Activated T-cell treated with anti-CD3 and anti-CD28 coated beads, Interleukin-2, amount 50 U/mL, for 4 hours (primary cell): ENCODE measurements around the gene SPATA19. TPM values are rescaled to one million over a fixed set of nuclear protein-coding genes. Genes with fewer than 3 reads are reported as not detected.

Experiments
- ATAC-seq, 2 donors: fragments of 200-7000 bp; cut with Tn5 transposase; one replicate each; pipeline ENCODE4 v1.10.0; 2021
- DNase-seq: peaks from one replicate; pipeline ENCODE4 v3.0.0-alpha.2; 2020
- H3K27me3 Mint-ChIP-seq: one replicate; pipeline ENCODE4 v1.8.0; 2021; ENCODE audit warnings: low read depth, mixed read lengths
- H3K36me3 Mint-ChIP-seq: one replicate; pipeline ENCODE4 v1.8.0; 2022; ENCODE audit warnings: mixed read lengths; ENCODE audit not compliant: insufficient read depth
- H3K4me1 Mint-ChIP-seq: one replicate; pipeline ENCODE4 v1.8.0; 2021; ENCODE audit warnings: low read depth, mixed read lengths
- H3K4me3 Mint-ChIP-seq: one replicate; pipeline ENCODE4 v1.8.0; 2021; ENCODE audit warnings: mild to moderate bottlenecking, moderate library complexity, mixed read lengths
- H3K9me3 Mint-ChIP-seq: one replicate; pipeline ENCODE4 v1.8.0; 2021; ENCODE audit warnings: mixed read lengths
- total RNA-seq, 3 donors: library from RNA; stranded (reverse); gene quantifications; one replicate each; pipeline ENCODE4 v1.2.1, GENCODE V29; 2021

The SPATA19 gene
- total RNA-seq, result not detected

- Mint-ChIP-seq H3K36me3 (no peaks in the 10 kb centered on the region), H3K4me3 (no peak within 1 kb of the TSS), H3K9me3 (peaks cover 3% of the 10 kb centered on the region), H3K27me3 (peaks cover 6% of the 10 kb centered on the region), H3K4me1 (no peaks in the 10 kb centered on the region)
- ATAC-seq (no peak), DNase-seq (no peak)
Observed at GRCh38 chr11:133845413-133845812, at the start of gene SPATA19. Gene SPATA19 (minus strand): TSS chr11:133845513. CDS start chr11:133845446, 67 bp downstream.

GRCh38 chr11:133895061-133895479 lies 49.8 kb upstream of the SPATA19 start:
- Mint-ChIP-seq H3K4me1 (no peaks in the 10 kb centered on the region), H3K36me3 (peaks cover 8% of the 10 kb centered on the region), H3K9me3 (no peaks in the 10 kb centered on the region), H3K4me3 (no peak overlapping the region), H3K27me3 (peaks cover 6% of the 10 kb centered on the region)
- ATAC-seq, result no peak
- DNase-seq, result no peak

- Mint-ChIP-seq H3K4me1 (no peaks in the 10 kb centered on the region), H3K4me3 (no peak overlapping the region), H3K9me3 (no peaks in the 10 kb centered on the region), H3K27me3 (peaks cover 6% of the 10 kb centered on the region), H3K36me3 (peaks cover 6% of the 10 kb centered on the region)
- no peak for DNase-seq
- ATAC-seq, result no peak
Observed at GRCh38 chr11:133893381-133893780, 48.1 kb upstream of the SPATA19 start.

GRCh38 chr11:133892584-133893380 lies 47.5 kb upstream of the SPATA19 start:
- H3K36me3 Mint-ChIP-seq, result peaks cover 3% of the 10 kb centered on the region
- ATAC-seq, result no peak
- no peak for DNase-seq

GRCh38 chr11:133892126-133892525 lies 46.8 kb upstream of the SPATA19 start:
- DNase-seq (no peak), ATAC-seq (no peak)
- H3K4me1 Mint-ChIP-seq, result no peaks in the 10 kb centered on the region
- peaks cover 11% of the 10 kb centered on the region for H3K27me3 Mint-ChIP-seq
- no peaks in the 10 kb centered on the region for H3K36me3 Mint-ChIP-seq
- H3K4me3 Mint-ChIP-seq, result no peak overlapping the region
- no peaks in the 10 kb centered on the region for H3K9me3 Mint-ChIP-seq

More at GRCh38 chr11:133892584-133893380, 47.5 kb upstream of the SPATA19 start:
- Mint-ChIP-seq H3K27me3 (peaks cover 7% of the 10 kb centered on the region), H3K9me3 (no peaks in the 10 kb centered on the region), H3K4me1 (no peaks in the 10 kb centered on the region), H3K4me3 (no peak overlapping the region)

- H3K36me3 Mint-ChIP-seq, result no peaks in the 10 kb centered on the region
- no peaks in the 10 kb centered on the region for H3K9me3 Mint-ChIP-seq
- no peaks in the 10 kb centered on the region for H3K4me1 Mint-ChIP-seq
- DNase-seq (no peak), ATAC-seq (no peak)
- H3K27me3 Mint-ChIP-seq, result peaks cover 16% of the 10 kb centered on the region
- no peak overlapping the region for H3K4me3 Mint-ChIP-seq
Observed at GRCh38 chr11:133889893-133890292, 44.6 kb upstream of the SPATA19 start.

- H3K9me3 Mint-ChIP-seq, result no peaks in the 10 kb centered on the region
- peaks cover 21% of the 10 kb centered on the region for H3K27me3 Mint-ChIP-seq
- H3K4me3 Mint-ChIP-seq, result no peak overlapping the region
- no peak for DNase-seq
- no peaks in the 10 kb centered on the region for H3K36me3 Mint-ChIP-seq
- no peak for ATAC-seq
- no peaks in the 10 kb centered on the region for H3K4me1 Mint-ChIP-seq
Observed at GRCh38 chr11:133889188-133889587, 43.9 kb upstream of the SPATA19 start.

- Mint-ChIP-seq H3K36me3 (no peaks in the 10 kb centered on the region), H3K9me3 (no peaks in the 10 kb centered on the region), H3K27me3 (peaks cover 20% of the 10 kb centered on the region), H3K4me1 (no peaks in the 10 kb centered on the region), H3K4me3 (no peak overlapping the region)
- no peak for DNase-seq
- ATAC-seq, result no peak
Observed at GRCh38 chr11:133887692-133888332, 42.5 kb upstream of the SPATA19 start.

- no peak for ATAC-seq
- Mint-ChIP-seq H3K9me3 (no peaks in the 10 kb centered on the region), H3K36me3 (no peaks in the 10 kb centered on the region), H3K27me3 (peaks cover 22% of the 10 kb centered on the region), H3K4me1 (no peaks in the 10 kb centered on the region), H3K4me3 (no peak overlapping the region)
- DNase-seq, result no peak
Observed at GRCh38 chr11:133886029-133886428, 40.7 kb upstream of the SPATA19 start.

GRCh38 chr11:133872160-133872559 lies 26.8 kb upstream of the SPATA19 start:
- no peak for DNase-seq
- Mint-ChIP-seq H3K27me3 (peaks cover 3% of the 10 kb centered on the region), H3K9me3 (peaks cover 2% of the 10 kb centered on the region), H3K4me1 (no peaks in the 10 kb centered on the region), H3K4me3 (no peak overlapping the region), H3K36me3 (no peaks in the 10 kb centered on the region)
- ATAC-seq, result no peak

- H3K4me3 Mint-ChIP-seq, result no peak overlapping the region
- ATAC-seq (no peak), DNase-seq (no peak)
- peaks cover 16% of the 10 kb centered on the region for H3K27me3 Mint-ChIP-seq
- no peaks in the 10 kb centered on the region for H3K4me1 Mint-ChIP-seq
- no peaks in the 10 kb centered on the region for H3K9me3 Mint-ChIP-seq
- H3K36me3 Mint-ChIP-seq, result no peaks in the 10 kb centered on the region
Observed at GRCh38 chr11:133867456-133867855, 22.1 kb upstream of the SPATA19 start.

- Mint-ChIP-seq H3K4me3 (no peak overlapping the region), H3K36me3 (no peaks in the 10 kb centered on the region), H3K27me3 (peaks cover 22% of the 10 kb centered on the region), H3K4me1 (no peaks in the 10 kb centered on the region), H3K9me3 (no peaks in the 10 kb centered on the region)
- DNase-seq, result no peak
- no peak for ATAC-seq
Observed at GRCh38 chr11:133865466-133865865, 20.2 kb upstream of the SPATA19 start.

- Mint-ChIP-seq H3K4me1 (no peaks in the 10 kb centered on the region), H3K27me3 (peaks cover 22% of the 10 kb centered on the region), H3K9me3 (no peaks in the 10 kb centered on the region)
Observed at GRCh38 chr11:133864756-133865155, 19.4 kb upstream of the SPATA19 start.

GRCh38 chr11:133860151-133860550 lies 14.8 kb upstream of the SPATA19 start:
- ATAC-seq (no peak), DNase-seq (no peak)
- no peak overlapping the region for H3K4me3 Mint-ChIP-seq
- H3K4me1 Mint-ChIP-seq, result no peaks in the 10 kb centered on the region
- H3K9me3 Mint-ChIP-seq, result no peaks in the 10 kb centered on the region
- H3K36me3 Mint-ChIP-seq, result no peaks in the 10 kb centered on the region
- H3K27me3 Mint-ChIP-seq, result peaks cover 32% of the 10 kb centered on the region

More at GRCh38 chr11:133864756-133865155, 19.4 kb upstream of the SPATA19 start:
- H3K4me3 Mint-ChIP-seq, result no peak overlapping the region
- ATAC-seq (no peak), DNase-seq (no peak)
- H3K36me3 Mint-ChIP-seq, result no peaks in the 10 kb centered on the region
